ENCODE data around the gene ANG. TPM values are rescaled to one million over a fixed set of nuclear protein-coding genes. Genes with fewer than 3 reads are reported as not detected.

ANG gene
- total RNA-seq, 1 experiment from 2014 or later: 5.8 TPM

DNA sequence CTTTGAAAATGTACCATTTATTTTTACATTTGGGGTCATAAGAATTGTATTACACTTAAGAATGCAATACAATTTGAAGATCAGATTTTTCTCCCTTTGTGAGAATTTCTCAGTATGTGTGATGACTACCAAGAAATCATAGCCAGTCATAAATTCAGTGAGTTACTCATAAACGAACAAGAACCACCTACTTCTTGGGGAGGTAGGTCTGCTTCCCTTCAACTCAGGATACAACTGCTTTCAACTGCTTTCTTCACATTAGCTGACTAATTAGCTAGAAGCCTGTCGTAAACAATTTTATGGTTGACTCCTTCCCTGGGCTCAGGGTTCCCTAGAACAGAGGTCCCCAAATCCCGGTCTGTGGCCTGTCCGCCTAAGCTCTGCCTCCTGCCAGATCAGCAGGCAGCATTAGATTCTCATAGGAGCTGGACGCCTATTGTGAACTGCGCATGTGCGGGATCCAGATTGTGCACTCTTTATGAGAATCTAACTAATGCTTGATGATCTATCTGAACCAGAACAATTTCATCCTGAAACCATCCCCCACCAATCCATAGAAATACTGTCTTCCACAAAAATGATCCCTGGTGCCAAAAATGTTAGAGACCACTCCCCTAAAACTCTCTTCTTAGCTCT is 3.7 kb downstream of the ANG start:
- CTCF ChIA-PET: interaction anchor here (0.6 to 3.1 kb wide), 5 partner anchors 11 to 245 kb away, joined by 3 to 32 read pairs (median 18); no protein-coding TSS in a partner anchor

DNA sequence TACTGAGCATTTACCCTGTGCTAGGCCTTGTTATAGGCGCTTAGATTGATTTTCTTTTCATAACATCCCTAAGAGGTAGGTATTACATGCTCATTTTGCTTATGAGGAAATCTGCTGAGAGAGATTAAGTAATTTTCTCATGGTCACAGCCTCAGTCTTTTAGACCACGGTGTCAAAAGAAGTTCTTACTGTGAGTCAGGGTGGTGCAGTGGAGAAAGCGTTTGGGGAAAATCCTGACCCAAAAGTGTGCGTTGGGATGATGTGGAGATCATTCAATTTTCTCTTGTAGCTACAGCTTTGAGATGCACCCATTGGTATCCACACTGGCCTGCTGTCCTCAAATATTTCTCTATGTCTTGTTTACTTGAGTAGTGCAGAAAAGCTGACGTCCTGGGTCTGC is 8.2 kb downstream of the ANG start:
- Histone ChIP-seq H3K27me3 (ENCODE audit: insufficient read depth, low read length) (no peaks in the 10 kb centered on the region), H3K4me1 (ENCODE audit: control insufficient read depth in 1 of 2, insufficient read depth in 2 of 2, low read length in 2 of 2) (peaks cover 0 to 3% of the 10 kb centered on the region in 2 experiments; a peak in 1 of 4 replicates), H3K27ac (ENCODE audit: low read depth, low read length) (no peak overlapping the region), H3K9me3 (ENCODE audit: control insufficient read depth in 1 of 2, insufficient read depth in 1 of 2, low read depth in 1 of 2, low read length in 2 of 2) (no peaks in the 10 kb centered on the region), H2AFZ (ENCODE audit: low read depth, low read length, poor library complexity, severe bottlenecking) (no peak overlapping the region), H4K20me1 (ENCODE audit: insufficient read depth) (no peaks in the 10 kb centered on the region), H3K4me3 (replicated peaks in 1 of 2; ENCODE audit: low read depth in 1 of 2, low read length in 2 of 2) (no peak overlapping the region), H3K36me3 (ENCODE audit: control insufficient read depth in 1 of 2, insufficient read depth in 2 of 2, low read length in 2 of 2) (no peaks in the 10 kb centered on the region), H3K79me2 (ENCODE audit: insufficient read depth, low read length) (no peaks in the 10 kb centered on the region), H3K9ac (ENCODE audit: low read length) (no peak overlapping the region), H3K9me2 (ENCODE audit: insufficient read depth) (no peaks in the 10 kb centered on the region), H3K4me2 (ENCODE audit: low read length) (no peak overlapping the region)
- CTCF ChIA-PET: interaction anchor here (0.9 to 3.3 kb wide), 11 partner anchors 39 to 408 kb away, joined by 4 to 13 read pairs (median 7); no protein-coding TSS in a partner anchor
- RAD21 ChIA-PET (ENCODE audit: low non-redundant PET in 1 of 2, low total read pairs in 2 of 2, uncharacterized antibody in 2 of 2, unreplicated experiment in 2 of 2): interaction anchor here in 1 of 2 experiments (1.5 kb wide), 1 partner anchor 159 kb away, joined by 6 read pairs; no protein-coding TSS in a partner anchor
- no TSS peak for BruUV-seq (replicated peaks)
- intact Hi-C loops (cut with micrococcal nuclease): loop anchor here (1.0 to 2.0 kb wide), 4 partner anchors 159 to 344 kb away; no protein-coding TSS in a partner anchor
- no peak for TF ChIP-seq JUND (IDR thresholded peaks at IDR 0.05)
- no peak for TF ChIP-seq FOSL1 (IDR thresholded peaks at IDR 0.05; ENCODE audit: low read depth)
- no peak for TF ChIP-seq POLR2A (IDR thresholded peaks at IDR 0.05; ENCODE audit: borderline replicate concordance, extremely low read depth, insufficient read depth, insufficient read length)
- TF ChIP-seq ZNF274 (IDR thresholded peaks at IDR 0.05; ENCODE audit: low read depth, low read length): no peak
- no peak for ATAC-seq
- DNase-seq (ENCODE audit: low read depth, low spot score): no peak
- POLR2A ChIA-PET: interaction anchor here (0.6 kb wide), 1 partner anchor 11 kb away, joined by 3 read pairs; no protein-coding TSS in a partner anchor

More for the DNA sequence above, 3.7 kb downstream of the ANG start:
- ChIA-PET POLR2A (interaction anchor here (1.2 kb wide), 1 partner anchor 10 kb away, joined by 4 read pairs; no protein-coding TSS in a partner anchor), RAD21 (ENCODE audit: low non-redundant PET in 1 of 2, low total read pairs in 2 of 2, uncharacterized antibody in 2 of 2, unreplicated experiment in 2 of 2) (no interaction called here)
- TF ChIP-seq YY1 (IDR thresholded peaks at IDR 0.05; ENCODE audit: extremely low read depth, insufficient replicate concordance, low read depth, low read length) (no peak), ZNF274 (IDR thresholded peaks at IDR 0.05; ENCODE audit: low read depth, low read length) (no peak), CBX3 (IDR thresholded peaks at IDR 0.05; ENCODE audit: low read depth) (no peak), POLR2A (IDR thresholded peaks at IDR 0.05; ENCODE audit: borderline replicate concordance, extremely low read depth, insufficient read depth, insufficient read length) (no peak), JUND (IDR thresholded peaks at IDR 0.05) (no peak), FOSL1 (IDR thresholded peaks at IDR 0.05; ENCODE audit: low read depth) (no peak), EZH2 (IDR thresholded peaks at IDR 0.05) (no peak)
- TF ChIP-seq, protein P1, sequence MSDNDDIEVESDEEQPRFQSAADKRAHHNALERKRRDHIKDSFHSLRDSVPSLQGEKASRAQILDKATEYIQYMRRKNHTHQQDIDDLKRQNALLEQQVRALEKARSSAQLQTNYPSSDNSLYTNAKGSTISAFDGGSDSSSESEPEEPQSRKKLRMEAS (IDR thresholded peaks at IDR 0.05): no peak
- no peak overlapping the region for H2AFZ ChIP-seq (ENCODE audit: low read depth, low read length, poor library complexity, severe bottlenecking)
- no peaks in the 10 kb centered on the region for H3K79me2 ChIP-seq (ENCODE audit: insufficient read depth, low read length)
- intact Hi-C loops (cut with micrococcal nuclease): no loop called here
- H3K27ac ChIP-seq (ENCODE audit: low read depth, low read length): no peak overlapping the region
- H3K36me3 ChIP-seq (ENCODE audit: control insufficient read depth in 1 of 2, insufficient read depth in 2 of 2, low read length in 2 of 2): no peaks in the 10 kb centered on the region
- no peak overlapping the region for H3K9ac ChIP-seq (ENCODE audit: low read length)
- H3K27me3 ChIP-seq (ENCODE audit: insufficient read depth, low read length): no peaks in the 10 kb centered on the region
- ATAC-seq (no peak), DNase-seq (ENCODE audit: low read depth, low spot score) (no peak)
- H4K20me1 ChIP-seq (ENCODE audit: insufficient read depth): no peaks in the 10 kb centered on the region
- H3K4me1 ChIP-seq (ENCODE audit: control insufficient read depth in 1 of 2, insufficient read depth in 2 of 2, low read length in 2 of 2): peaks cover 0 to 6% of the 10 kb centered on the region in 2 experiments; a peak in 2 of 4 replicates
- H3K4me2 ChIP-seq (ENCODE audit: low read length): no peak overlapping the region
- BruUV-seq (replicated peaks): no TSS peak
- H3K4me3 ChIP-seq (replicated peaks in 1 of 2; ENCODE audit: low read depth in 1 of 2, low read length in 2 of 2): no peak overlapping the region
- no peaks in the 10 kb centered on the region for H3K9me3 ChIP-seq (ENCODE audit: control insufficient read depth in 1 of 2, insufficient read depth in 1 of 2, low read depth in 1 of 2, low read length in 2 of 2)
- no peaks in the 10 kb centered on the region for H3K9me2 ChIP-seq (ENCODE audit: insufficient read depth)
